NCI-H1092 (cell line): ENCODE measurements around the gene TRIM5.

Source experiments
- DNase-seq: peaks from one replicate; lab custom pipeline; 2025; lab: John Stamatoyannopoulos, UW

Gene TRIM5

DNA sequence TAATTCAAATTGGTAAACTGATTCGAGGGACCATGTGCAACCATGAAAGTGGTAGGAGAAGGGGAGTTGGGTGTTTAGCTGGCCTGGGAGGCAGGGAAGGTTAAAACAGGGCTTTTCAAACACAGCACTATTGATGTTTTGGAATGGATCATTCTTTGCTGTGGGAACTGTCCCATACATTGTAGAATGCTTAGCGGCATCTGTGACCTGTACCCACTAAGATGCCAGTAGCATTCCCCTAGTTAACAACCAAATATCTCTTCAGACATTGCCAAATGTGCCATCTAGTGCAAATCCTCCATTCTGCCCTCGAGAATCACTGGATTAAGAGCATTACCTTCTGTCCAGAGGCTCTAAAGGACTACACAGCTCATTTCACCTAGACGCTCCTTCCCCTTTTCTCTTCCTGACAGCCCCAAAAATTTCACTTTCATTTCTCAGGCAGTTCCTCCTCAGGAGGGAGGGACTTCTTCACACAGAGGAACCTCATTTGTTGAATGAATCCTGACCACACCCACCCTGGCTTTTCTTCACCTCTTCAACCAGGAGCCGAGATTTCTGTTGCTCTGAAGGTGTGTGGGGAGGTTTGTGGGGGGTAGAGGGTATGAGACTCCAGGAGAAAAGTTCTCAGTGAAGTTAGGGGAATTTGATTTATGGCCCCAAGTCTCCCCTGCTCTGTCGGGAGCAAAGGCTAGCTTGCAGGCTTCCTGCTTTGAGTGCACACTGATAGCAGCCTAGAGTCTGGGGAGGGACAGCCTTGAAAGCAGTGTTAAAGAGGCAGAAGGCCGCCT, 60.2 kb downstream of the TRIM5 start, which contains the start of gene TRIM34:
Gene TRIM34 (plus strand): TSS at position 513 of the 791 bp plus-strand sequence. CDS start 7,331 bp downstream, outside the sequence.
- no peak for DNase-seq

GRCh38 chr11:5622802-5623201, 62.1 kb downstream of the TRIM5 start:
- DNase-seq, result no peak

- DNase-seq, result no peak
These were observed 63.3 kb downstream of the TRIM5 start for GRCh38 chr11:5621580-5621979.

GRCh38 chr11:5620651-5621521, 64.0 kb downstream of the TRIM5 start:
- no peak for DNase-seq

- no peak for DNase-seq
These were observed 66.1 kb downstream of the TRIM5 start for GRCh38 chr11:5618807-5619206.
